ENCODE measurements around the gene CD101.

Gene CD101

DNA sequence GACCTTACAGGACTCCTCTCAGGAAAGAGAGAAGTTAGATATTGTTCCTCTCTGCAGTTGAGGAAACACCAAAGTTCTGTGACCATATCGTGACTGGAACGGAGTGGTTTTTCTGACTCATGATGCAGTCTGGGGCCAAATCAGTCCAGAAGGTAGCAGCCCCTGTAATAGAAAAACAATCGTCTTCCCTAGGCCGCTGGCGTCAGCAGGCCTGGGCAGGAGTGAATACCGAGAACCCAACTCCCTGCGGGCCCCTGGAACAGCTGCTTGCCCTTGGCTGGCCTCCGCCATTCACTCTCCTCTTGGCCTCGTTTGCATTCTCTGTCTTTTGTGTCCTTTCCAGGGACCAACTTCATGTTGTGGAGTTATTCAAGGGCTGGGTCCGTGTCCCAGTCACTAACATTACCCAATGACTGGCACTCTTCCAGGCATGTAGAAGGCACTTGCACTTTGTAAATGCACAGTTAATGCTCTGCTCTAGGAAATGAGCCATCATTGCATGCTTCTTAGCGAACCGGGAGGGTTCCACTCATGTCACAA lies 10.9 kb upstream of the CD101 start:
- no peak for DNase-seq (ENCODE audit: low read depth)
- no peak overlapping the region for H3K4me3 ChIP-seq (ENCODE audit: low read depth, low read length)
- TF ChIP-seq, protein P1, sequence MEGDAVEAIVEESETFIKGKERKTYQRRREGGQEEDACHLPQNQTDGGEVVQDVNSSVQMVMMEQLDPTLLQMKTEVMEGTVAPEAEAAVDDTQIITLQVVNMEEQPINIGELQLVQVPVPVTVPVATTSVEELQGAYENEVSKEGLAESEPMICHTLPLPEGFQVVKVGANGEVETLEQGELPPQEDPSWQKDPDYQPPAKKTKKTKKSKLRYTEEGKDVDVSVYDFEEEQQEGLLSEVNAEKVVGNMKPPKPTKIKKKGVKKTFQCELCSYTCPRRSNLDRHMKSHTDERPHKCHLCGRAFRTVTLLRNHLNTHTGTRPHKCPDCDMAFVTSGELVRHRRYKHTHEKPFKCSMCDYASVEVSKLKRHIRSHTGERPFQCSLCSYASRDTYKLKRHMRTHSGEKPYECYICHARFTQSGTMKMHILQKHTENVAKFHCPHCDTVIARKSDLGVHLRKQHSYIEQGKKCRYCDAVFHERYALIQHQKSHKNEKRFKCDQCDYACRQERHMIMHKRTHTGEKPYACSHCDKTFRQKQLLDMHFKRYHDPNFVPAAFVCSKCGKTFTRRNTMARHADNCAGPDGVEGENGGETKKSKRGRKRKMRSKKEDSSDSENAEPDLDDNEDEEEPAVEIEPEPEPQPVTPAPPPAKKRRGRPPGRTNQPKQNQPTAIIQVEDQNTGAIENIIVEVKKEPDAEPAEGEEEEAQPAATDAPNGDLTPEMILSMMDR (IDR thresholded peaks at IDR 0.05; ENCODE audit: insufficient read depth, low read depth, low read length, missing control alignments): no peak

DNA sequence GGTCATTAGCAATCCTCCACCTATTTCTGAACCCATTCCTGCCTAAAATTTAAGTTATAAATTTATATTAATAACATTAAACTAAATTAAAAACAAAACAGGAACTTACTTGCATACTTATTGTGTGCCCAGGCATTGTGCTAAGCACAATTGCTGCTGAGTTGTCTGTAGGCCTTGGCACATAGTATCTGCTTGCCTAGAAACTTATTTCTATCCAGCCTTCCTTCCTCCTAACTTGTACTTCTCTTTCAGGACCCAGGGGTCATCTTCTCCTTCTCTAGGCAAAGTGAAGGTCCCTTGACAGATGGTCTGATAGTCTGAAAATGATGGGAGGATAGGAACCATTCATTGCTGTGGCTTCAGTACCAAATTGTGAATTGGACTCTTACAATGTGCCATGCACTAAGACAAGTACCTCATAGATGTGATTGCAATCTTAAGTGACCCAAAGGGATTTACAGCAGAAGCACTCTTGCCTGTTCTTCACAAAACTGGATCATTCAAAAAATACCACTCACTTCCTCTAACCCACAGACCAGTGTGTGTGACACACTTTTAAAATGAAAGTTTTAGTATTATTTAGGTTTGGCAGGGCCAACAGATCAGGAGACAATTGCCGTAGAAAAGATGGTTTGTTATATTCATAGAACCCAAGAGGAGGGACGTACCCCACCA lies 10.3 kb upstream of the CD101 start:
- no peak for DNase-seq (ENCODE audit: low read depth)
- no peak overlapping the region for H3K4me3 ChIP-seq (ENCODE audit: low read depth, low read length)
- TF ChIP-seq, protein P1 (IDR thresholded peaks at IDR 0.05; ENCODE audit: insufficient read depth, low read depth, low read length, missing control alignments): no peak

DNA sequence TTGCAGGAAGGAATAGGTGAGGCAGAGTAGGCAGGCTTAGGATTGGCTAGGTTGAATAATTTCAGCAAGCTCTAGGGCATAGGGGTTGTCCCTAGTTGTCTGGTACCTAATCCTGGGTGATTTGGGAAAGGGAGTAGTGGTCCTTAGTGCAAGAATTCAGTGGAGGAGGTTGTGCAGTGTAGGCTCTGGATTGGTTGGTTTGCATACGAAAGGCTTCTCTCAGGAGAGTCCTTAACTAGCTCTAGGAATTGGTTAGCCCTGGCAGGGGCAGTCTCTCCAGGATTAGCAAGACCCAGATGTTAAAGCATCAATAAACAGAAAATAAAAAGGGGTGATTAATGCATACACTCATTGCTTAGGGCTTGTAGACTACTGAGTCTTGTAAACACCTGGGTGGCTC lies 9.6 kb upstream of the CD101 start:
- H3K4me3 ChIP-seq (ENCODE audit: low read depth, low read length): no peak overlapping the region
- DNase-seq (ENCODE audit: low read depth): no peak
- TF ChIP-seq, protein P1 (IDR thresholded peaks at IDR 0.05; ENCODE audit: insufficient read depth, low read depth, low read length, missing control alignments): no peak

DNA sequence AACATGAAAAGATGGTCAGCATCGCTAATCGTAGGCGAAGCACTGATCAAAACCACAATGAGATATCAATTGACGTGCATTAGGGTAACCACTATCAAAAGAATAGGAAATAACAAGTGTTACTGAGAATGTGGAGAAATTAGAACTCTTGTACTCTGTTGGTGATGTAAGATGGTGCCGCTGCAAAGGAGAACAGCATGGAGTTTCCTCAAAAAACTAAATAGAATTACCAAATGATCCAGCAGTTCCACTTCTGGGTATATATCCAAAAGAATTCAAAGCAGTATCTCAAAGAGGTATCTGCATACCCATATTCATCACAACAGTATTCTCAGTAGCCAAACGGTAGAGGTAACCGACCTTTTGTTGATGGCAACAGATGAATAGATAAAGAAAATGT lies 8.3 kb upstream of the CD101 start:
- no peak for DNase-seq (ENCODE audit: low read depth)
- H3K4me3 ChIP-seq (ENCODE audit: low read depth, low read length): no peak overlapping the region
- TF ChIP-seq, protein P1 (IDR thresholded peaks at IDR 0.05; ENCODE audit: insufficient read depth, low read depth, low read length, missing control alignments): no peak

DNA sequence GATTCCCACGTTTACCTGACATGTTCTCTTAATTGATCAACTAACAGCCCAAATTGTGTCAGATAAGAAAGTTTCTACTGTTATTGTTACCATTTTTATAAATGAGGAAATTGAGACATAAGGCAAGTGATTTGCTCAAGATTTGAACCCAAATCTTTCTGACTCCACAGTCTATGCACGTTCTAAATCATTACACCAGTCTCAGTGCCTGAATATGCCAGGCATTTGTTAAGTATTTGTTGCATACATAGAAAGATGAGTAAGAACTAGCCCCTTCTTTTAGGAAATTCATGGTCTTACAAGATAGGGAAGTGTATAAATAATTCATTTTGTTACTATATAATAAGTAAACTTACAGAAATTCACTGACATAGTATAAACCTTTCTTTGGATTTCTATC lies 7.1 kb upstream of the CD101 start:
- TF ChIP-seq, protein P1 (IDR thresholded peaks at IDR 0.05; ENCODE audit: insufficient read depth, low read depth, low read length, missing control alignments): no peak
- no peak for DNase-seq (ENCODE audit: low read depth)
- H3K4me3 ChIP-seq (ENCODE audit: low read depth, low read length): no peak overlapping the region

DNA sequence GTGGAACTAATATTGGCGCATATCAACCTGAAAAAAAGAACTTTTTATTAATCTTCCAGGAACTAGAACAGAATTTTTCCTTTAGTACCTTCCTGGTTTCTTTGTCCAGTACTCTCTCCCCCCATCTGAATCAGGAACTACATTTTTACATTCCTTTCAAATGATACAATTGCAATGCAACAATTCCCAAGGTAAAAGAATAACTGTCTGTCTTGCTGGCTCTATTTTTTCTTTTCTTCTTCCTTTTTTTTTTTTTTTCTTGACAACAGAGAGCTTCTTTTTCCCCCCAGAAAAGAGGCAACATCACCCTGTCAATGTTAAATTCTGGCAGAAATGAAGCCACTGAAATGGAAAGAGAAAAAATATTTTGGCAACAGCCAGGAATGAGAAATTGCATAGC lies 4.5 kb upstream of the CD101 start:
- H3K4me3 ChIP-seq (ENCODE audit: low read depth, low read length): no peak overlapping the region
- DNase-seq (ENCODE audit: low read depth): no peak
- TF ChIP-seq, protein P1 (IDR thresholded peaks at IDR 0.05; ENCODE audit: insufficient read depth, low read depth, low read length, missing control alignments): no peak

DNA sequence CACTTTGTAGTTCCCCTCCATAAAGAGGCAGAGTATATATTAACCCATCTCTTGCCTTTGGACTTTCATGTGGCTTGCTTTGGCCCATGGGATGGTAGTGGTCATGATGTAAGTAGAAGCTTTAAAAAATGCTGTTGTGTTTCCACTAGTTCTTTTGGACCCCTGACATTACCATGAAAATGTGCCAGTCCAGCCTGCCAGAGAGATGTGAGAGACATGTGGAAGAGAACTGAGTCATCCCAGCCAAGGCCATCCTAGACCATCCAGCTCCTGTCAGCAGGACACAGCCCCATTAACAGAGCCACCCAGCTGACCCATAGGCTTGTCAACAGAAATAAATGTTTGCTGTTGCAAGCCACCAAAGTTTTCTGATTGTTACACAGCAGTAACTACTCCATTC lies 3.9 kb upstream of the CD101 start:
- H3K4me3 ChIP-seq (ENCODE audit: low read depth, low read length): no peak overlapping the region
- TF ChIP-seq, protein P1 (IDR thresholded peaks at IDR 0.05; ENCODE audit: insufficient read depth, low read depth, low read length, missing control alignments): no peak
- DNase-seq (ENCODE audit: low read depth): no peak

All from GM12865 (cell line).